ENCODE measurements around the gene ANKRD29. TPM values are rescaled to one million over a fixed set of nuclear protein-coding genes. Genes with fewer than 3 reads are reported as not detected.

The ANKRD29 gene
- polyA plus RNA-seq, 1 donor (not counting 4 experiments of a cell fraction or from before 2014, with no cell fraction given) = 3.7 TPM

GRCh38 chr18:23574611-23575308 lies 88.0 kb downstream of the ANKRD29 start:
- dilution Hi-C loops (cut with MboI; ENCODE audit: extremely low pct_ligation_motif_present, low sequenced_read_pairs) = no loop called here
- TF ChIP-seq CTCF (optimal IDR thresholded peaks at IDR 0.05 in 1 of 3, IDR thresholded peaks at IDR 0.05 in 1 of 3, conservative IDR thresholded peaks at IDR 0.05 in 1 of 3; ENCODE audit: extremely low read depth in 1 of 3, insufficient read depth in 2 of 3, low read length in 3 of 3) (no peak), EZH2 (IDR thresholded peaks at IDR 0.05; ENCODE audit: low read length) (no peak)
- Histone ChIP-seq H3K9me3 (ENCODE audit: control insufficient read depth, low read depth, low read length) (no peaks in the 10 kb centered on the region), H3K27ac (ENCODE audit: control insufficient read depth, insufficient read depth, low read length) (peak overlapping the region; percentile 17), H3K36me3 (ENCODE audit: control insufficient read depth in 2 of 2, extremely low read depth in 1 of 2, insufficient read depth in 2 of 2, low read length in 2 of 2) (peaks cover 26 to 36% of the 10 kb centered on the region in 2 experiments), H3K4me2 (ENCODE audit: control insufficient read depth, extremely low read depth, insufficient read depth, low read depth, low read length) (no peak overlapping the region), H4K20me1 (ENCODE audit: control insufficient read depth, extremely low read depth, insufficient read depth, low read length) (peaks cover 18% of the 10 kb centered on the region), H3K9me1 (ENCODE audit: control insufficient read depth, extremely low read depth, insufficient read depth, low read length) (no peaks in the 10 kb centered on the region), H3K79me2 (ENCODE audit: control insufficient read depth, insufficient read depth, low read length) (peaks cover 51% of the 10 kb centered on the region), H3K4me1 (ENCODE audit: control insufficient read depth, extremely low read depth, insufficient read depth, low read length) (peaks cover 15% of the 10 kb centered on the region), H3K9ac (ENCODE audit: control insufficient read depth, extremely low read depth, insufficient read depth, low read length) (no peak overlapping the region), H2AFZ (ENCODE audit: control insufficient read depth, low read length) (no peak overlapping the region), H3K4me3 (ENCODE audit: control insufficient read depth in 2 of 3, extremely low read depth in 1 of 3, insufficient read depth in 2 of 3, low read depth in 1 of 3, low read length in 3 of 3) (no peak overlapping the region), H3K27me3 (ENCODE audit: control insufficient read depth, extremely low read depth, insufficient read depth, low read length) (no peaks in the 10 kb centered on the region)
- no peak for DNase-seq (ENCODE audit: low read depth, low spot score)
- FAIRE-seq = no peak

- Histone ChIP-seq H3K4me1 (ENCODE audit: control insufficient read depth, extremely low read depth, insufficient read depth, low read length) (peaks cover 10% of the 10 kb centered on the region), H3K9me3 (ENCODE audit: control insufficient read depth, low read depth, low read length) (no peaks in the 10 kb centered on the region), H3K9me1 (ENCODE audit: control insufficient read depth, extremely low read depth, insufficient read depth, low read length) (no peaks in the 10 kb centered on the region), H3K4me3 (ENCODE audit: control insufficient read depth in 2 of 3, extremely low read depth in 1 of 3, insufficient read depth in 2 of 3, low read depth in 1 of 3, low read length in 3 of 3) (no peak overlapping the region), H3K27ac (ENCODE audit: control insufficient read depth, insufficient read depth, low read length) (peak overlapping the region; percentile 17), H3K9ac (ENCODE audit: control insufficient read depth, extremely low read depth, insufficient read depth, low read length) (no peak overlapping the region), H4K20me1 (ENCODE audit: control insufficient read depth, extremely low read depth, insufficient read depth, low read length) (peaks cover 13% of the 10 kb centered on the region), H3K27me3 (ENCODE audit: control insufficient read depth, extremely low read depth, insufficient read depth, low read length) (no peaks in the 10 kb centered on the region), H3K4me2 (ENCODE audit: control insufficient read depth, extremely low read depth, insufficient read depth, low read depth, low read length) (no peak overlapping the region), H3K36me3 (ENCODE audit: control insufficient read depth in 2 of 2, extremely low read depth in 1 of 2, insufficient read depth in 2 of 2, low read length in 2 of 2) (peaks cover 28 to 37% of the 10 kb centered on the region in 2 experiments), H3K79me2 (ENCODE audit: control insufficient read depth, insufficient read depth, low read length) (peaks cover 43% of the 10 kb centered on the region), H2AFZ (ENCODE audit: control insufficient read depth, low read length) (no peak overlapping the region)
- dilution Hi-C loops (cut with MboI; ENCODE audit: extremely low pct_ligation_motif_present, low sequenced_read_pairs) = no loop called here
- FAIRE-seq (no peak), DNase-seq (ENCODE audit: low read depth, low spot score) (no peak)
- no peak for TF ChIP-seq EZH2 (IDR thresholded peaks at IDR 0.05; ENCODE audit: low read length)
- TF ChIP-seq CTCF (optimal IDR thresholded peaks at IDR 0.05 in 1 of 3, IDR thresholded peaks at IDR 0.05 in 1 of 3, conservative IDR thresholded peaks at IDR 0.05 in 1 of 3; ENCODE audit: extremely low read depth in 1 of 3, insufficient read depth in 2 of 3, low read length in 3 of 3) = no peak
Observed at GRCh38 chr18:23573626-23574431, 88.9 kb downstream of the ANKRD29 start.

Data from keratinocyte (primary cell).